CD14-positive monocyte (primary cell): ENCODE results near the gene PHLPP1. TPM values are rescaled to one million over a fixed set of nuclear protein-coding genes. Genes with fewer than 3 reads are reported as not detected.

Experiments used
- DNase-seq, 3 donors: peaks; one replicate each; pipeline ENCODE4 v3.0.0-alpha.2; 2011 to 2022
- H2AFZ ChIP-seq: 2 replicates; pipeline ENCODE4 v1.6.0; 2012; ENCODE audit warnings: mild to moderate bottlenecking, low read depth, low read length, inconsistent platforms; ENCODE audit not compliant: insufficient read depth, poor library complexity, severe bottlenecking
- H3K27ac ChIP-seq, 2 donors: 1 replicate in 1 of 2; 2 replicates in 1 of 2; pipeline ENCODE4 v1.5.1; 2012 to 2013; ENCODE audit warnings: low read length in 2 of 2, control low read depth in 1 of 2, inconsistent platforms in 1 of 2, low read depth in 1 of 2, mild to moderate bottlenecking in 1 of 2
- H3K27me3 ChIP-seq, 2 donors: one replicate each; pipeline versions ENCODE4 v1.6.0 to v1.6.1; 2011 to 2013; ENCODE audit warnings: low read length in 2 of 2; ENCODE audit not compliant: control insufficient read depth in 2 of 2, insufficient read depth in 2 of 2
- H3K36me3 ChIP-seq, 2 donors: replicated peaks in 1 of 2; 1 replicate in 1 of 2; 2 replicates in 1 of 2; pipeline versions ENCODE4 v1.5.1 to v1.6.1; 2012 to 2013; ENCODE audit warnings: low read length in 2 of 2, control low read depth in 1 of 2, inconsistent platforms in 1 of 2, mild to moderate bottlenecking in 1 of 2; ENCODE audit not compliant: insufficient read depth in 2 of 2, control insufficient read depth in 1 of 2
- H3K4me1 ChIP-seq, 2 donors: 1 replicate in 1 of 2; 2 replicates in 1 of 2; pipeline versions ENCODE4 v1.5.1 to v1.6.1; 2012 to 2013; ENCODE audit warnings: low read length in 2 of 2, control low read depth in 1 of 2, inconsistent platforms in 1 of 2, mild to moderate bottlenecking in 1 of 2, moderate library complexity in 1 of 2; ENCODE audit not compliant: insufficient read depth in 2 of 2, control insufficient read depth in 1 of 2
- H3K4me2 ChIP-seq: replicated peaks from 2 replicates; pipeline ENCODE3; 2012; ENCODE audit warnings: low read length, moderate library complexity, mild to moderate bottlenecking; ENCODE audit not compliant: poor library complexity, severe bottlenecking; ENCODE audit errors: extremely low read depth
- H3K4me3 ChIP-seq, 3 experiments: fragments of 200-600 bp in 1 of 3; sonication (generic) in 1 of 3; replicated peaks in 1 of 3; 1 replicate in 2 of 3; 2 replicates in 1 of 3; pipeline ENCODE4 v1.5.1; 2011 to 2013; ENCODE audit warnings: low read length in 3 of 3, mild to moderate bottlenecking in 3 of 3, control low read depth in 2 of 3, low read depth in 2 of 3, inconsistent platforms in 1 of 3, moderate library complexity in 1 of 3
- H3K79me2 ChIP-seq: 2 replicates; pipeline ENCODE4 v1.6.0; 2012; ENCODE audit warnings: mild to moderate bottlenecking, control low read depth, inconsistent platforms, low read length, moderate library complexity; ENCODE audit not compliant: insufficient read depth
- H3K9ac ChIP-seq: 2 replicates; pipeline ENCODE4 v1.6.0; 2017; ENCODE audit warnings: low read length, mild to moderate bottlenecking; ENCODE audit not compliant: insufficient read depth, poor library complexity, severe bottlenecking
- H3K9me3 ChIP-seq, 2 donors: replicated peaks in 1 of 2; 1 replicate in 1 of 2; 2 replicates in 1 of 2; pipeline versions ENCODE4 v1.5.1 to v1.6.1; 2012 to 2013; ENCODE audit warnings: low read length in 2 of 2, control low read depth in 1 of 2; ENCODE audit not compliant: control insufficient read depth in 1 of 2, insufficient read depth in 1 of 2
- H4K20me1 ChIP-seq: 2 replicates; pipeline ENCODE4 v1.6.0; 2012; ENCODE audit warnings: mild to moderate bottlenecking, low read length, control low read depth, moderate library complexity; ENCODE audit not compliant: insufficient read depth
- H3K27ac Mint-ChIP-seq, 7 donors: one replicate each; pipeline ENCODE4 v1.8.0; 2020; ENCODE audit warnings: mild to moderate bottlenecking in 7 of 7, mixed read lengths in 7 of 7, moderate library complexity in 6 of 7, inconsistent platforms in 2 of 7
- H3K27me3 Mint-ChIP-seq, 3 donors: one replicate each; pipeline ENCODE4 v1.8.0; 2021 to 2022; ENCODE audit warnings: low read depth in 3 of 3, mild to moderate bottlenecking in 3 of 3, mixed read lengths in 3 of 3, moderate library complexity in 3 of 3, inconsistent platforms in 1 of 3
- H3K36me3 Mint-ChIP-seq, 2 donors: one replicate each; pipeline ENCODE4 v1.8.0; 2020; ENCODE audit warnings: mixed read lengths in 2 of 2, inconsistent platforms in 1 of 2, mild to moderate bottlenecking in 1 of 2
- H3K4me1 Mint-ChIP-seq: one replicate; pipeline ENCODE4 v1.8.0; 2020; ENCODE audit warnings: mild to moderate bottlenecking, mixed read lengths
- H3K4me3 Mint-ChIP-seq, 2 donors: one replicate each; pipeline ENCODE4 v1.8.0; 2020; ENCODE audit warnings: mild to moderate bottlenecking in 2 of 2, mixed read lengths in 2 of 2, moderate library complexity in 1 of 2
- H3K9me3 Mint-ChIP-seq, 7 donors: one replicate each; pipeline ENCODE4 v1.8.0; 2020 to 2022; ENCODE audit warnings: mixed read lengths in 7 of 7, mild to moderate bottlenecking in 6 of 7, moderate library complexity in 6 of 7, inconsistent platforms in 2 of 7
- WGBS: methylation state at CpG from one replicate; pipeline ENCODE4 v1.1.5; 2013; ENCODE audit warnings: missing lambda C conversion rate; ENCODE audit not compliant: insufficient coverage; 5-methylcytosine and 5-hydroxymethylcytosine counted together
- intact Hi-C, 2 donors: fragments of 100-400 bp; cut with micrococcal nuclease; formaldehyde crosslinking; loops; one replicate each; pipeline versions ENCODE4 v1.15.0 to v1.15.1; 2023
- polyA plus RNA-seq, 3 donors: library from polyadenylated mRNA; depleted of rRNA in 1 of 3; unstranded in 2 of 3; stranded (reverse) in 1 of 3; fragments of 300-500 nt in 2 of 3; fragments of >200 nt in 1 of 3; fragmentation: Illumina TruSeq in 2 of 3; gene quantifications; 1 replicate in 2 of 3; 2 replicates in 1 of 3; pipeline ENCODE4 v1.2.3, GENCODE V29; 2012 to 2021
- TF ChIP-seq, protein P1 (sequence below): fragments of 200-600 bp; IDR thresholded peaks from one replicate; pipeline ENCODE4 v1.8.0; 2022; ENCODE audit warnings: antibody characterized with exemption, mild to moderate bottlenecking

Gene PHLPP1
- polyA plus RNA-seq, 3 donors, result 0.04 to 2.0 (median 0.55) TPM

DNA sequence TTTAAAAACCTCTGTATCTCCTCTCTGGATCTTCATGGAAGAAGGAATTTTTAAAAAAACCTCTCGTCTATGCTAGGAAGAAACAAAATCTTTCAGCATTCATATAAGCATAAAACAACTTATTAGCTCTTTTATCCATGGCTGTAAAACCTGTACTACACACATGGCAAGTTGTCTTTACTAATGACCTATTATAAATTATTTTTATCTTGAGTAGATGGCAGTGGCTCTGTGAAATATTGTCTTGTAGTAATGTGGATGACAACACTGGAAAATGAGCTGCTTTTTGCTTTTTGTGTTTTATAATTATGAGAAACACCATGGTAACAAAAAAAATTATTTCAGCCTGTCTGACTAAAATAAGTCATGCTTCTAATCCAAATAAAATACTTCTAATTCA, 18.9 kb downstream of the PHLPP1 start:
- Histone ChIP-seq H3K27me3 (no peaks in the 10 kb centered on the region), H3K4me3 (no peak overlapping the region), H2AFZ (no peak overlapping the region), H3K4me2 (no peak overlapping the region), H3K27ac (no peak overlapping the region), H3K79me2 (peaks cover 29% of the 10 kb centered on the region), H3K9ac (no peak overlapping the region), H3K36me3 (no peaks in the 10 kb centered on the region), H3K9me3 (no peaks in the 10 kb centered on the region), H4K20me1 (no peaks in the 10 kb centered on the region), H3K4me1 (peaks cover 10 to 15% of the 10 kb centered on the region in 2 donors)
- H3K36me3 Mint-ChIP-seq, result no peaks in the 10 kb centered on the region
- no peak for DNase-seq
- no peak overlapping the region for H3K4me3 Mint-ChIP-seq
- TF ChIP-seq, protein P1, sequence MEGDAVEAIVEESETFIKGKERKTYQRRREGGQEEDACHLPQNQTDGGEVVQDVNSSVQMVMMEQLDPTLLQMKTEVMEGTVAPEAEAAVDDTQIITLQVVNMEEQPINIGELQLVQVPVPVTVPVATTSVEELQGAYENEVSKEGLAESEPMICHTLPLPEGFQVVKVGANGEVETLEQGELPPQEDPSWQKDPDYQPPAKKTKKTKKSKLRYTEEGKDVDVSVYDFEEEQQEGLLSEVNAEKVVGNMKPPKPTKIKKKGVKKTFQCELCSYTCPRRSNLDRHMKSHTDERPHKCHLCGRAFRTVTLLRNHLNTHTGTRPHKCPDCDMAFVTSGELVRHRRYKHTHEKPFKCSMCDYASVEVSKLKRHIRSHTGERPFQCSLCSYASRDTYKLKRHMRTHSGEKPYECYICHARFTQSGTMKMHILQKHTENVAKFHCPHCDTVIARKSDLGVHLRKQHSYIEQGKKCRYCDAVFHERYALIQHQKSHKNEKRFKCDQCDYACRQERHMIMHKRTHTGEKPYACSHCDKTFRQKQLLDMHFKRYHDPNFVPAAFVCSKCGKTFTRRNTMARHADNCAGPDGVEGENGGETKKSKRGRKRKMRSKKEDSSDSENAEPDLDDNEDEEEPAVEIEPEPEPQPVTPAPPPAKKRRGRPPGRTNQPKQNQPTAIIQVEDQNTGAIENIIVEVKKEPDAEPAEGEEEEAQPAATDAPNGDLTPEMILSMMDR, result no peak
- peaks cover 28% of the 10 kb centered on the region for H3K4me1 Mint-ChIP-seq
- WGBS, result no CpG with 5 or more reads among the region's 1 CpG
- intact Hi-C loops, result no loop called here
- no peak overlapping the region for H3K27ac Mint-ChIP-seq
- peaks cover 0 to 4% (median 0%) of the 10 kb centered on the region in 3 donors for H3K27me3 Mint-ChIP-seq
- H3K9me3 Mint-ChIP-seq, result peaks cover 0 to 8% (median 2%) of the 10 kb centered on the region in 7 donors

GRCh38 chr18:62735387-62735786, 20.0 kb downstream of the PHLPP1 start:
- intact Hi-C loops, result no loop called here
- no peak overlapping the region for H3K9ac ChIP-seq
- TF ChIP-seq, protein P1, result no peak
- Mint-ChIP-seq H3K4me3 (no peak overlapping the region), H3K4me1 (peaks cover 22% of the 10 kb centered on the region), H3K27ac (no peak overlapping the region), H3K27me3 (peaks cover 0 to 4% (median 0%) of the 10 kb centered on the region in 3 donors), H3K9me3 (peaks cover 0 to 8% (median 2%) of the 10 kb centered on the region in 7 donors), H3K36me3 (no peaks in the 10 kb centered on the region)
- no peak for DNase-seq
- H3K27me3 ChIP-seq, result no peaks in the 10 kb centered on the region
- H4K20me1 ChIP-seq, result no peaks in the 10 kb centered on the region
- no peak overlapping the region for H3K4me2 ChIP-seq
- H3K36me3 ChIP-seq, result no peaks in the 10 kb centered on the region
- H3K9me3 ChIP-seq, result no peaks in the 10 kb centered on the region
- H3K4me1 ChIP-seq, result peaks cover 8 to 11% of the 10 kb centered on the region in 2 donors
- no peak overlapping the region for H3K4me3 ChIP-seq
- peaks cover 27% of the 10 kb centered on the region for H3K79me2 ChIP-seq
- WGBS, result no CpG with 5 or more reads among the region's 1 CpG
- no peak overlapping the region for H2AFZ ChIP-seq
- no peak overlapping the region for H3K27ac ChIP-seq
